Tibial nerve (tissue), 4 donors: Measurements from ENCODE around the gene HMHB1. TPM values are rescaled to one million over a fixed set of nuclear protein-coding genes. Genes with fewer than 3 reads are reported as not detected.

Source experiments
- DNase-seq, 2 donors: peaks; one replicate each; pipeline ENCODE4 v3.0.0-alpha.2; 2019; ENCODE audit warnings: low spot score in 2 of 2
- H3K27ac ChIP-seq, 4 donors: fragments of 200-600 bp; sonication (generic) in 3 of 4; one replicate each; pipeline ENCODE4 v1.5.1; 2017 to 2019; ENCODE audit warnings: mild to moderate bottlenecking in 1 of 4
- H3K27me3 ChIP-seq, 2 donors: fragments of 200-600 bp; sonication (generic) in 1 of 2; one replicate each; pipeline versions ENCODE4 v1.5.1 to v1.6.0; 2017 to 2019
- H3K36me3 ChIP-seq, 3 donors: fragments of 200-600 bp; sonication (generic); one replicate each; pipeline ENCODE4 v1.5.1; 2018 to 2019
- H3K4me1 ChIP-seq, 4 donors: fragments of 200-600 bp; sonication (generic) in 3 of 4; one replicate each; pipeline ENCODE4 v1.5.1; 2017 to 2019
- H3K4me3 ChIP-seq, 4 donors: fragments of 200-600 bp; sonication (generic) in 3 of 4; one replicate each; pipeline ENCODE4 v1.5.1; 2017 to 2019; ENCODE audit warnings: mild to moderate bottlenecking in 1 of 4, moderate library complexity in 1 of 4
- H3K9me3 ChIP-seq, 4 donors: fragments of 200-600 bp; sonication (generic) in 3 of 4; one replicate each; pipeline ENCODE4 v1.5.1; 2017 to 2019
- EP300 ChIP-seq, 2 donors: sonication (generic); formaldehyde crosslinking; IDR thresholded peaks; one replicate each; pipeline ENCODE4 v1.6.1; 2017; ENCODE audit warnings: antibody characterized with exemption in 2 of 2, mild to moderate bottlenecking in 1 of 2
- POLR2A ChIP-seq, 2 donors: fragments of 450-650 bp; IDR thresholded peaks; one replicate each; pipeline ENCODE4 v1.6.1; 2017; ENCODE audit warnings: antibody characterized with exemption in 2 of 2, mild to moderate bottlenecking in 2 of 2, moderate library complexity in 2 of 2
- WGBS, 2 donors: methylation state at CpG; one replicate each; pipeline ENCODE4 v1.1.5; 2018; 5-methylcytosine and 5-hydroxymethylcytosine counted together
- total RNA-seq, 4 donors: library from RNA; depleted of rRNA; stranded (reverse); fragments of >200 nt; gene quantifications; one replicate each; pipeline ENCODE4 v1.1.0, GENCODE V29; 2016
- TF ChIP-seq, protein P1 (sequence below), 5 experiments: fragments of 200-600 bp in 3 of 5; fragments of 450-650 bp in 2 of 5; sonication (generic) in 3 of 5; IDR thresholded peaks; one replicate each; pipeline ENCODE4 v1.5.1; 2016 to 2019; ENCODE audit warnings: antibody characterized with exemption in 5 of 5, mild to moderate bottlenecking in 3 of 5, moderate library complexity in 2 of 5

HMHB1 gene
- total RNA-seq, 4 donors from 2014 or later, result not detected

DNA sequence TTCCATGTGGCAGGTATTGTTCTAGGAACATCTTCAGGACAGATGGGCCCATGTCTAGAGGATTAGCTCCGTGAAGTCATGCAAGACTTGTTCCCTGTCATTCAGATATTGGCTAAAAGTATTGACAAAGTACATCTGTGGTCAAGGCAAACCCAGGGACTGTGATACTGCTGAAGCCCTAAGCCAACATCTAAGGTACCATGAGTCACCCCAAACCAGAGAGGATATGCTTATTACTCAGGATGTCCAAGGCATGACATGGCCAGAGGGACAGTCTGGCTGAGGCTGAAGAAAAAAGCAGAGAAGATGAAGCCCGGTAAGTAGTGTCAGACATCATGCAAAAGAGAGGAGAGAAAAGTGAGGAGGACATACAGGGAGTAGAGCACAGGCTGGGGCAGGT lies 31.0 kb downstream of the HMHB1 start:
- Histone ChIP-seq H3K27me3 (no peaks in the 10 kb centered on the region), H3K4me3 (no peak overlapping the region), H3K4me1 (peaks cover 0 to 4% (median under 1%) of the 10 kb centered on the region in 4 donors), H3K36me3 (no peaks in the 10 kb centered on the region), H3K9me3 (no peaks in the 10 kb centered on the region), H3K27ac (no peak overlapping the region)
- TF ChIP-seq, protein P1, sequence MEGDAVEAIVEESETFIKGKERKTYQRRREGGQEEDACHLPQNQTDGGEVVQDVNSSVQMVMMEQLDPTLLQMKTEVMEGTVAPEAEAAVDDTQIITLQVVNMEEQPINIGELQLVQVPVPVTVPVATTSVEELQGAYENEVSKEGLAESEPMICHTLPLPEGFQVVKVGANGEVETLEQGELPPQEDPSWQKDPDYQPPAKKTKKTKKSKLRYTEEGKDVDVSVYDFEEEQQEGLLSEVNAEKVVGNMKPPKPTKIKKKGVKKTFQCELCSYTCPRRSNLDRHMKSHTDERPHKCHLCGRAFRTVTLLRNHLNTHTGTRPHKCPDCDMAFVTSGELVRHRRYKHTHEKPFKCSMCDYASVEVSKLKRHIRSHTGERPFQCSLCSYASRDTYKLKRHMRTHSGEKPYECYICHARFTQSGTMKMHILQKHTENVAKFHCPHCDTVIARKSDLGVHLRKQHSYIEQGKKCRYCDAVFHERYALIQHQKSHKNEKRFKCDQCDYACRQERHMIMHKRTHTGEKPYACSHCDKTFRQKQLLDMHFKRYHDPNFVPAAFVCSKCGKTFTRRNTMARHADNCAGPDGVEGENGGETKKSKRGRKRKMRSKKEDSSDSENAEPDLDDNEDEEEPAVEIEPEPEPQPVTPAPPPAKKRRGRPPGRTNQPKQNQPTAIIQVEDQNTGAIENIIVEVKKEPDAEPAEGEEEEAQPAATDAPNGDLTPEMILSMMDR (IDR thresholded peaks at IDR 0.05), result no peak
- TF ChIP-seq POLR2A (IDR thresholded peaks at IDR 0.05) (no peak), EP300 (IDR thresholded peaks at IDR 0.05) (no peak)
- WGBS, 2 donors, result 97 to 98% methylated on average over 2 of the region's 2 CpGs
- no peak for DNase-seq

DNA sequence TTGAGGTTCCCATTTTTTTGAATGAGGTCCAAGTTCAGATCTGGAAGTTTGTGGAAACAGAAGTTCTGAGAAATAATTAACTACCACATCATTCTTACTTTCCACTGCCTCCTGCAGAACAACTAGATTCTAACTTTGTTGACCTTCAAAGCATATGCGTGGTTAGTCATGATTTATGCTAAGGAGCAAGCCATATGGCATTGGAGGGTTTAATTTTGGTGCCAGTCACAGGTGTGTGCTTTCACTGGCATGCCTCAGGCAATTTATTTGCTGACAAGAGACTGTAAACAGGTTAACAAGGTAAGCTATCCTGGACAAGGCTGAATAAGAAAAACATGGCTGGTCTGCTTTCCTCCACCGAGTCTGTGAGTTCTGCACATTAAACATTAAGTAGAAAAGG lies 31.5 kb downstream of the HMHB1 start:
- Histone ChIP-seq H3K36me3 (no peaks in the 10 kb centered on the region), H3K4me1 (peaks cover 0 to 4% (median 0%) of the 10 kb centered on the region in 4 donors), H3K27me3 (no peaks in the 10 kb centered on the region), H3K27ac (no peak overlapping the region), H3K4me3 (no peak overlapping the region), H3K9me3 (no peaks in the 10 kb centered on the region)
- WGBS, 2 donors, result 90 to 91% methylated on average over 2 of the region's 2 CpGs
- DNase-seq, result no peak
- TF ChIP-seq POLR2A (IDR thresholded peaks at IDR 0.05), result no peak
- TF ChIP-seq, protein P1 (IDR thresholded peaks at IDR 0.05), result no peak
- no peak for TF ChIP-seq EP300 (IDR thresholded peaks at IDR 0.05)

DNA sequence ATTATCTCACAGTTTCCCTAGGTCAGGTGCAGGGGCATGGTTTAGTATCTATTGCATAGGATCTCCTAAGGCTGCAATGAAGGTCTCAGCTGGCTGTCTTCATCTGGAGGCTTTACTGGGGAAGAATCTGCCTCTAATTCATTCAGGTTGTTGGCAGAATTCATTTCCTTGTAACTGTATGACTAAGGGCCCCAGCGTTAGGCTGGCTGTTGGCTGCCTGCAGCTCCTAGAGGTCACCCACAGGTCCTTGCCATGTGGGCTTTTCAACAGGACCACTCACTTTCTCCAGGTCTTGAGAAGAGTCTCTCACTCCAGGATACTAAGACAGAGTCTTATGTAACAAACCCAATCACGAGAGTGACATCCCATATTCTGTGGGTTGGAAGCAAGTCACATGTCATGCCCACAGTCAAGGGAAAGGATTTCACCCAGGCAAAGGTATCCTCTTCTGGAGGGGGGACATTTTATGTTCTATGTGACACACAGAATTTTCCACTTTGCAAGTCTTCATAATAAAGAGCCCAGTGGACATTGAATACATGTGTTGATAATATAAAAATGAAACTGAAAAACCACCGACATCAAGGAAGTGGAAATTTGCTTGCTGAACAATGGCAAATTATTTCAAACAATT lies 38.2 kb downstream of the HMHB1 start:
- Histone ChIP-seq H3K4me1 (no peaks in the 10 kb centered on the region), H3K27ac (no peak overlapping the region), H3K36me3 (no peaks in the 10 kb centered on the region), H3K4me3 (no peak overlapping the region), H3K9me3 (peaks cover 0 to 7% (median 0%) of the 10 kb centered on the region in 4 donors), H3K27me3 (no peaks in the 10 kb centered on the region)
- TF ChIP-seq, protein P1 (IDR thresholded peaks at IDR 0.05), result no peak
- TF ChIP-seq EP300 (IDR thresholded peaks at IDR 0.05) (no peak), POLR2A (IDR thresholded peaks at IDR 0.05) (no peak)
- 33 to 40% methylated on average over 3 of the region's 3 CpGs for WGBS, 2 donors
- DNase-seq, result no peak

DNA sequence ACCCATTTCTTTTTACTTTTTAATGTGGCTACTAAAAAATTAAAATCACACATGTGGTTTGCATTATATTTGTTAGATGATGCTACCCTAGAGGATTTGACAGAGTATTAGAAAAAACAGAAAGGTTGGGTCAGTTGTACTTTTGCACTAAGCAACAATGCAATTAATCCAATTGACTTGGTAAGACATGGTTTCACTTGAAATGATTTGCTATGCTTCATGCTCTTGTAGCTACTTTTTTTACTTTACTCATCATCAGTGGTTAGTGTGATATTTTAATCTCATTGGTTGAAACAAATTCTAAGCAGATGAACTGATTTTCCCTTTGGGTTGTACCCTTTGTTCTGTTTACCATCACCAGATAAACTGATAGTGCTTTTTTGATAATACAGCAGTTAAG lies 39.4 kb downstream of the HMHB1 start:
- H3K4me3 ChIP-seq, result no peak overlapping the region
- peaks cover 0 to 7% (median 0%) of the 10 kb centered on the region in 4 donors for H3K9me3 ChIP-seq
- TF ChIP-seq EP300 (IDR thresholded peaks at IDR 0.05) (no peak), POLR2A (IDR thresholded peaks at IDR 0.05) (no peak)
- TF ChIP-seq, protein P1 (IDR thresholded peaks at IDR 0.05), result no peak
- H3K36me3 ChIP-seq, result no peaks in the 10 kb centered on the region
- no peak for DNase-seq
- H3K4me1 ChIP-seq, result no peaks in the 10 kb centered on the region
- H3K27ac ChIP-seq, result no peak overlapping the region
- no peaks in the 10 kb centered on the region for H3K27me3 ChIP-seq

DNA sequence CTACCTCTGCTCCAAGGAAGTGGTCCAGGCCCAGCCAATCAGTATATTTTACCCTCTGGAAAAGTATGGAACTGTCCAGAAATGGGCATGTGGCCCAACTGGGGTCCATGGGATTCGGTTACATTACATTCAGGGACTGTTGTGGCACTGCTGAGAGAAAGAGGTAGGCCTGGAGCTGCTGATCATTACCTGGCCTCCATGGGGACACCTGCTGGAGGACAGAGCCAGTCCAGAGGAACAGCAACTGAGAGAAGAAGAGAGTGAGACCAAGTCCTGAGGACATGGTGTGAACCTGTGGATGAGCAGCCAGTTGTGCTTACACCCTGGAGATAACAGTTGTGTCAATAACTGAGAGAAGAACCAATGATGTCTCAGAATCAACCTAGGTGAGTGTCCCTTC lies 48.2 kb downstream of the HMHB1 start:
- no peaks in the 10 kb centered on the region for H3K27me3 ChIP-seq
- no peaks in the 10 kb centered on the region for H3K4me1 ChIP-seq
- 92 to 93% methylated on average over 1 of the region's 1 CpG for WGBS, 2 donors

More for the DNA sequence above, 48.2 kb downstream of the HMHB1 start:
- TF ChIP-seq EP300 (IDR thresholded peaks at IDR 0.05) (no peak), POLR2A (IDR thresholded peaks at IDR 0.05) (no peak)
- TF ChIP-seq, protein P1 (IDR thresholded peaks at IDR 0.05), result no peak
- Histone ChIP-seq H3K27ac (no peak overlapping the region), H3K9me3 (no peaks in the 10 kb centered on the region), H3K36me3 (no peaks in the 10 kb centered on the region), H3K4me3 (no peak overlapping the region)
- DNase-seq, result no peak
